Esophagus muscularis mucosa (tissue), 4 donors: ENCODE results near the gene INSR.

Experiments
- CTCF ChIP-seq, 3 experiments: fragments of 200-600 bp in 2 of 3; fragments of 450-650 bp in 1 of 3; sonication (generic) in 2 of 3; IDR thresholded peaks; one replicate each; pipeline ENCODE4 v1.5.1; 2017 to 2019; ENCODE audit warnings: antibody characterized with exemption in 3 of 3, mild to moderate bottlenecking in 2 of 3, moderate library complexity in 1 of 3
- EP300 ChIP-seq: sonication (generic); formaldehyde crosslinking; IDR thresholded peaks from one replicate; pipeline ENCODE4 v1.6.1; 2017; ENCODE audit warnings: antibody characterized with exemption
- POLR2A ChIP-seq: fragments of 450-650 bp; IDR thresholded peaks from one replicate; pipeline ENCODE4 v1.6.1; 2017; ENCODE audit warnings: antibody characterized with exemption, moderate library complexity, mild to moderate bottlenecking, low read depth

GRCh38 chr19:7172794-7173193, 121.4 kb downstream of the INSR start:
- no peak for TF ChIP-seq CTCF (IDR thresholded peaks at IDR 0.05)
- TF ChIP-seq POLR2A, result no peak
- TF ChIP-seq EP300, result no peak
